ENCODE measurements around the gene ERG.

The ERG gene

DNA sequence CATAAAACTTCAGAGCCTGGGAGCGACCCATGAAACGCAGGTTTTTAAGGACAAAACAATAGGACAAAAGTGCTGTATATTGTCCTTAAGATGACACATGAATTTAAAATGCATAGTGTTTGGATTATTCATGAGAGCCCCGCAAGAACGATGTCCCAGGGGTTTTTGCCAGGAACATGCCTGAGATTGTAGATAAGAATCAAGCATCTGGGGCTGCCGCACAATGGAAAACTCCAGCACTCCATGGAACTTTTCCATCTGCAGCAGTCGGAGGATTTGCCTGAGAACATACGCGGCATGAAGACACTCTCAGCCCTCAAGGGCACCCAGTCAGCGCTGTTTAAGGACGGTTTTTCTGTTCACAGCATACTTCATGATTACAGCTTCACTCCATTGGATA, 5.3 kb upstream of the ERG start:
- no peak for TF ChIP-seq CTCF (IDR thresholded peaks at IDR 0.05; ENCODE audit: insufficient read depth, missing control alignments)
- FAIRE-seq: no peak
- DNase-seq (ENCODE audit: insufficient read length, low spot score): no peak

- DNase-seq (ENCODE audit: insufficient read length, low spot score) (no peak), FAIRE-seq (no peak)
- no peak for TF ChIP-seq CTCF (IDR thresholded peaks at IDR 0.05; ENCODE audit: insufficient read depth, missing control alignments)
Observed at GRCh38 chr21:38500073-38500472, 1.8 kb upstream of the ERG start.

GRCh38 chr21:38499296-38499695, 1.0 kb upstream of the ERG start:
- DNase-seq (ENCODE audit: insufficient read length, low spot score) (no peak), FAIRE-seq (no peak)
- no peak for TF ChIP-seq CTCF (IDR thresholded peaks at IDR 0.05; ENCODE audit: insufficient read depth, missing control alignments)

DNA sequence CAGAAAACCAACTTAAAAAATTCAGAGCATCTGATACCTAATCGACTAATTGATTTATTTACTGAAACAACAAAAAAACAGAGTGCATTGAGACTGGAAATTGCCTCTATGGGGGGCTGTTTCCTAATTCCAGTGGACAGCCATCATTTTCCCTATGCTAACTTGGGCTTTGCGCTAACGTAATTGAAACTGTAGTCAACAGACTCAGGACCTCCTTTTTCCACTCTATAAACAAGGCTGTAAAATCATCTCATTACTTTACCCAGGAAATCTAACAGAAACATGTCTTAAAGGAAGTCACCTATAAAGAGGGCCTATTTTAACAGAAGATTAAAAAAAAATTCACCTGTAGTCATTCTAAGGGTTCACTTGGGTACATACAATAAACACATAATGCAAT, 2.1 kb downstream of the ERG start:
- DNase-seq (ENCODE audit: insufficient read length, low spot score) (no peak), FAIRE-seq (no peak)
- TF ChIP-seq CTCF (IDR thresholded peaks at IDR 0.05; ENCODE audit: insufficient read depth, missing control alignments): no peak

DNA sequence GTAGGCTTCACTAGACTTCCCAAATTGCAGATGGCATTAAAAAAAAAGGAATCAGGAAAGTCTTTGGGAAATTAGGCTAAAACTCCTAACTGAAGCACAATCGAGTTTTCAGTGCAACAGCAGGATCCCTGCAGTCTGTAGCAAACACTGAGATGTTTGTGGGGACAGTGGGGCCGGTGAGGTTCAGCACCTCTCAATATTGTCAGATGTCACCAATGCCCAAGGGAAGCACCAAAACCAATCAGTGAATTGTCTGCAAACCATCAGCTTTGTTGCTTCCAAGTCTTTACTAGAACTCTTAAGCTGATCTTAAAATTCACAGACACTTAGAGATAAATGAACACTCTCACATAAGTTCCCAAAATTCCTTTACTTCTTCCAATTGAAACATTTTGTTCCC, 2.6 kb downstream of the ERG start:
- FAIRE-seq (no peak), DNase-seq (ENCODE audit: insufficient read length, low spot score) (no peak)
- TF ChIP-seq CTCF (IDR thresholded peaks at IDR 0.05; ENCODE audit: insufficient read depth, missing control alignments): no peak

DNA sequence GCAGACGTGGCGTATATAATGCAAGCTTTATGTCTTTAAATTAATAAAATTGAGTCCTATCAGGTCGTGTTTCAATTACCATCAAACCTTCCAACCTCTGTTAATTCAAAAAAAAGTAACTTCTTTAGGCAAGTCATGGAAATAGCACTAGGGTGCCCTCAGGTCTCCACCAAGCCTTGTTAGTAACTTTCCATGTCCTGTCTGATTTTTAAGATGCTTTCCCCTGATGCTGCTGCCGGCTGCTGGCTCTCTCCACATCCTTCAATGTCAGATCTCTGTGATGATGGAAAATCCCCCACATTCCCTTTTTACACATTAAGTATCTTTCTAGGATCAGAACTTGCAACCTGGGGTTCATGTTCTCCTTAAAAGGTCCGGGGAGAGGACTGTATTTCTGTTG, 3.0 kb downstream of the ERG start:
- TF ChIP-seq CTCF (IDR thresholded peaks at IDR 0.05; ENCODE audit: insufficient read depth, missing control alignments): no peak

GRCh38 chr21:38494703-38495102, 3.6 kb downstream of the ERG start:
- no peak for FAIRE-seq

More for the DNA sequence above, 3.0 kb downstream of the ERG start:
- DNase-seq (ENCODE audit: insufficient read length, low spot score) (no peak), FAIRE-seq (no peak)

More at GRCh38 chr21:38494703-38495102, 3.6 kb downstream of the ERG start:
- no peak for TF ChIP-seq CTCF (IDR thresholded peaks at IDR 0.05; ENCODE audit: insufficient read depth, missing control alignments)
- no peak for DNase-seq (ENCODE audit: insufficient read length, low spot score)

Measured in D721Med (cell line).